SW480 (cell line): ENCODE data around the gene KLRG1.

Experiments used
- DNase-seq: peaks from one replicate; pipeline ENCODE4 v3.0.0-alpha.2; 2016; ENCODE audit warnings: low spot score

Gene KLRG1

DNA sequence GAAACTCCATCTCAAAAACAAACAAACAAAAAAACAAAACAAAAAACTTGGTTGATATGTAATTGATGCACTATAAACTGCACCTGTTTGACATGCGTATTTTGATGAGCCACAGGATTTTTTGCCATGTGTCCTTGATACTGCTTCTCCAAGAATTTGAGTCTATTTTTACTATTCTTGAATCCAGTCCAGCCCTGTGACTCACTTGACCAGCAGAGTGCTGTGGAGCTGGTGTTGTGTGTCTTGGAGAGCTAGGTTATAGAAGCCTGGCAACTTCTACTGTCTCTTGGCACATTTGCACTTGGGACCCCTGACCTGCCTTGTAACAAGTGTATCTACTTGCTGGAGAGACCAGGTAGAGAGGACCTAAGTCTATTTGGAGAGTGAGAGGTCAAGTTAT is 52.0 kb downstream of the KLRG1 start:
- no peak for DNase-seq

DNA sequence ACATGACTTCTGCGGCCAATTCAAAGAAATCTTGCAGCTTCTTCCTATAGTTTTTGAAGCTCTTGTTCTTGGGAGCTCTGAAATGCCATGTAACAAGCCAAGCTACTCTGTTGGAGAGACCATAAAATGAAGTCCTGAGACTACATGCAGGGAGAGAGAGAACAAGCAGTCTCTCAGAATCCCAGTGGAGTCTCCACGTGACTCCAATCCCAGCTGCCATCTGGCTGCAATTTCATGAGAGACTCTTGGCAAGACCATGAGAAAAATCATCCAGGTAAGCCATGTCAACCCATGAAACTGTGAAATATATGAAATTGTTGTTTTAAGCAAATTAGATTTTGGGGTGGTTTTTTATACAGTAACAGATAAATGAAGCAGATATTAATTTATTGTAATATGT is 54.4 kb downstream of the KLRG1 start:
- no peak for DNase-seq

DNA sequence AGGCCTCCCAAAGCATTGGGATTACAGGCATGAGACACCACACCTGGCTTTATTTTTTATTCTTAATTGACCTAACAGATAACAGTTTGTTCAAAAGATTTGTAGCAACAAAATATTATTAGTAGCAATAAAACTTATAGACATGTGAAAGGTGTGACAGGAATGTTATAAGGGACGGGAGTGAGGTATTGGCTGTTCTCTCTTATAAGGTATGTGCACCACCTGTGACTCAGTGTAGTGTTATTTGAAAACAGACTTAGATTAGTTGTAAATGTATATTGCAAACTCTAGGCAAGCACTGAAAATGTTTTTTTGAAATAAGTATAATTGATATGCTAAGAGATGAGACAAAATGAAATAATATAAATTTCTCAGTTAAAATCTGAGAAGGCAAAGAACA is 57.8 kb downstream of the KLRG1 start:
- no peak for DNase-seq

DNA sequence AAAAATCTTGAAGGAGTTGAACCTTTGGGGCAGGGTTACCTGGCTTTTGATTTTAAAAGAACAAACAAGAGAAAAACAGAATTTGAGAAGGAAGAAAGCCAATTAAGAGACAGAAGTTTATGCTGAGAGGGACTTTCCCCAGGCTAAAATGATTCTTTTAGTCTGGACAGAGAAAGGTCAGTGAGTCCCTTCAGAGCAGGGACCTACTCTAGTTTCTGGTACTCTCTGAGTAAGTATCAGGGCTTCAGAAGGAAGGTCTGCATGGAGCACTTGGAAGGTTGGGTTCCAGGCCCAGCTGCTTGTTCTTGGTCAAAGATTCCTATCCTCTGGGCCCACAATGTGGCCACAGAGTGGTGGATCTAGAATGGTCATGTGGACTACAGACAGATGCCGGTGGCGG is 59.6 kb downstream of the KLRG1 start:
- DNase-seq = no peak

DNA sequence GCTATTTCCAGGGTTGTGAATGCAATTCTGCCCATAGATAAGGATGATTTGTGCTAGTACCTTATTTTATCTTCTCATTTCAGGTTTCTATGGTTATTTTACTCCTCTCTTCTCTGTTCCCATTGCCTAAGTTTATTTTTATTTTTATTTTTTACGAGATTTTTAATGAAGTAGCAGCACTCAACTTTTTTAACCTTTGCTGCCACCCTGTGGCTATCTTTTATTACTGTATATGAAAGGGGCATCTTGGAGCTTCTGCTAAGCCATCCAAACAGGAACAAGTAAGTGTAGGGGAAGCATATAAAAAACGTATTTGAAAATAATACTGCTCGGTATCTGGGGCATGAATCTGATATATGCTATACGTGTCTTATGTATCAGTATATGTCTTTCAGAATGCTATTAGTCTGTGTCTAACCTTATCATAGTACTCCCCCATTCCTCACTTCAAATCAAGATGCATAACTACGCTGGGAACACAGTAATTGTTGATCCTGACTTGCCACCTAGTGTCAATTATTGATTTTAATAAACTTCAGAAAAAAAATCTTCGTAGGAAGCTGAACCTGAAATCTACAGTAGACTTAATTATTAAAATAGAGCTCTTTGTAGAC is 60.3 kb downstream of the KLRG1 start:
- DNase-seq = peak; percentile 71

DNA sequence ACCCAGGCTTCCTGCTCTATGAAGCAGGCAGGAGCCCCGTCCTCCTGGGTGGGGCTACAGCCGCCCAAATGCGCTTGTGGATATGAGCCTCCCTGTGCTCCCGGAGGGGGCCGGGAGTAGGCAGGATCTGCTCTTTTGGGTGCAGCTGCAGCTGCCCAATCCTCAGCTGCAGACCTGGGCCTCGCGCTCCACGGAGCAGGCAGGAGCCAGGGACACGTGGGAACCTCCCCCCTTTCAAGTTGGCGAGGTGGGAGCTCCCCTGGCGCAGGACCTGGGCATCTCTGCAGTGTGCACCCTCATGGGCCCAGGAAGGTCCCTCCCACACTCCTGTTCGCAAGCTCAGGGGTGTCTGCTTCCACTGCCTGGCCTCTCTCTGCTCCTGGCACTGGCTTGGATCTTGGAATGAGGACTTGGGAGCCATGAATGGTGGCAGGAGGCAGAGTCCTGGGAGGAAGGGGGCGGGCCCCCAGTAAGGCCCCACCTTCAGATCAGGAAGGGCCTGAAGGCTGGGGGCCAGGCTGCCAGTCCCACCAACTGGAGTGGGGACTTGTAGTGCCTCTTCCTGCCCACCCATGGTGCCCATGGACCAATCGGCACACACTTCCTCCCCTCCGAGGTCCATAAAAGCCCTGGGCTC is 61.3 kb downstream of the KLRG1 start:
- DNase-seq = no peak

DNA sequence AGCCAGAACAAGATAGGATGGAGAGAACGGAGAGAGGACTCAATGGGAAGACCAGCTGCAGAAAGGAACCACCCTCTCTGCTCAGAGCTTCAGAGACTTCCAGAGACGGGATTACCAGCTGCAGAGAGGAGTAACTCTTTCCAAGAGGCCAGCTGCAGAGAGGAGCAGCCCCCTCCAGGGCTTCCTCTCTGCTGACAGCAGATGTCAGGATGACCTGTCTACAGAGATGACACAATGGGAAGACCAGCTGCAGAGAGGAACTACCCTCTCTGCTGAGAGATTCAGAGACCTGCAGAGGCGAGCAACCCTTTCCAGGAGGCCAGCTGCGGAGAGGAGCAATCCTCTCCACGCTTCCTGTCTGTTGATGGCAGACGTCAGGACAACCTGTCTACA is 61.8 kb downstream of the KLRG1 start:
- DNase-seq = no peak

DNA sequence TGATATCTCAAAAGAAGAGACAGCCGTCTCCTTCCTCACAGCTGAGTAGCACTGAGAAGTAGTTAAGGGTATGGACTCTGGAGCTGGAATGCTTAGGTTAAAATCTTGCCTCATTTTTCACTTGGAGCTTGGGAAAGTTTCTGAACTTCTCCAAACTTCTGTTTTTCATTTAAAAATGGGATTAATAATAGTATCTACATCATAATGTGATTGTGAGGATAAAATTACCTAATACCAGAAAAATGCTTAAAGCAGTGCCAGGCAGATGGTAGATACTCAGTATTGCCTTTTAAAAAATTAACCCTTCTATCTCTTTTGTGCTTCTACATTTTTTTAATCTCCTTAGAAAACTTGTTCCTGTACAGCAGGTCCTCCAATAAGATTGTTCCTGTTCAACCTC is 63.3 kb downstream of the KLRG1 start:
- no peak for DNase-seq
